Liver (tissue), 3 donors: ENCODE data around the gene MSH5.

Experiments
- FOXA1 ChIP-seq: IDR thresholded peaks from 2 replicates; pipeline ENCODE4 v1.6.1; 2016; ENCODE audit warnings: antibody characterized with exemption
- FOXA2 ChIP-seq: IDR thresholded peaks from 2 replicates; pipeline ENCODE4 v1.6.1; 2016; ENCODE audit warnings: antibody characterized with exemption
- GABPA ChIP-seq, 2 donors: IDR thresholded peaks in 1 of 2; conservative IDR thresholded peaks in 1 of 2; 2 replicates each; pipeline ENCODE4 v1.6.1; 2016; ENCODE audit warnings: antibody characterized with exemption in 2 of 2, mild to moderate bottlenecking in 1 of 2, moderate library complexity in 1 of 2
- JUND ChIP-seq, 2 donors: IDR thresholded peaks; 2 replicates each; pipeline ENCODE4 v1.6.1; 2016; ENCODE audit warnings: antibody characterized with exemption in 2 of 2
- RAD21 ChIP-seq, 2 donors: IDR thresholded peaks; 2 replicates each; pipeline ENCODE4 v1.6.1; 2016; ENCODE audit warnings: antibody characterized with exemption in 2 of 2, mild to moderate bottlenecking in 2 of 2
- SP1 ChIP-seq: IDR thresholded peaks from 2 replicates; pipeline ENCODE4 v1.6.1; 2018; ENCODE audit warnings: antibody characterized with exemption, mild to moderate bottlenecking
- TAF1 ChIP-seq: conservative IDR thresholded peaks from 2 replicates; pipeline ENCODE4 v1.6.1; 2016; ENCODE audit warnings: antibody characterized with exemption, mild to moderate bottlenecking
- YY1 ChIP-seq: IDR thresholded peaks from 2 replicates; pipeline ENCODE4 v1.6.1; 2016; ENCODE audit warnings: antibody characterized with exemption, mild to moderate bottlenecking
- TF ChIP-seq, protein P1 (sequence below): fragments of 150-350 bp; IDR thresholded peaks from 2 replicates; pipeline ENCODE4 v1.5.1; 2017; ENCODE audit warnings: improper control_type of control experiment, low read depth, low read length; ENCODE audit not compliant: missing input control
- TF ChIP-seq, protein P2 (sequence below): IDR thresholded peaks from 2 replicates; pipeline ENCODE4 v1.6.1; 2016; ENCODE audit warnings: antibody characterized with exemption
- TF ChIP-seq, protein P3 (sequence below): IDR thresholded peaks from 2 replicates; pipeline ENCODE4 v1.6.1; 2016; ENCODE audit warnings: antibody characterized with exemption, mild to moderate bottlenecking
- TF ChIP-seq, protein P4 (sequence below): IDR thresholded peaks from 2 replicates; pipeline ENCODE4 v1.6.1; 2016; ENCODE audit warnings: antibody characterized with exemption
- TF ChIP-seq, protein P5 (sequence below): IDR thresholded peaks from 2 replicates; pipeline ENCODE4 v1.6.1; 2016; ENCODE audit warnings: antibody characterized with exemption
- donor health status: healthy.
- donor health status: healthy.

DNA sequence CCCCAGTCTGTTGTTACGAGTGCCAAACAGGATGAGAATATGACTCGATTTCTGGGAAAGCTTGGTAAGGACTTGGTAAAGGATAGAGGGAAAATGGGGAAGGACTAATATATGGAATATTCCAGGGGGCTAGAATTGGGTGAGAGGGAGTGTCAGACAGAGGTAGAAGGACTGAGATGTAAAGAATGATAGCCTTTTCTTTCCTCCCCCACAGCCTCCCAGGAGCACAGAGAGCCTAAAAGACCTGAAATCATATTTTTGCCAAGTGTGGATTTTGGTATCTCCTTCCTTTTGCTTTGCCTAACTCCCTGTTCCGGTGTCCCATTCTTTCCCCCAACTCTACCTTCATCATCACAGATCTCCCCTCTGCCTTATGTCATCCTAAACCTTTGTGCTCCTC, 3.1 kb downstream of the MSH5 start:
- no peak for TF ChIP-seq YY1
- TF ChIP-seq, protein P1, sequence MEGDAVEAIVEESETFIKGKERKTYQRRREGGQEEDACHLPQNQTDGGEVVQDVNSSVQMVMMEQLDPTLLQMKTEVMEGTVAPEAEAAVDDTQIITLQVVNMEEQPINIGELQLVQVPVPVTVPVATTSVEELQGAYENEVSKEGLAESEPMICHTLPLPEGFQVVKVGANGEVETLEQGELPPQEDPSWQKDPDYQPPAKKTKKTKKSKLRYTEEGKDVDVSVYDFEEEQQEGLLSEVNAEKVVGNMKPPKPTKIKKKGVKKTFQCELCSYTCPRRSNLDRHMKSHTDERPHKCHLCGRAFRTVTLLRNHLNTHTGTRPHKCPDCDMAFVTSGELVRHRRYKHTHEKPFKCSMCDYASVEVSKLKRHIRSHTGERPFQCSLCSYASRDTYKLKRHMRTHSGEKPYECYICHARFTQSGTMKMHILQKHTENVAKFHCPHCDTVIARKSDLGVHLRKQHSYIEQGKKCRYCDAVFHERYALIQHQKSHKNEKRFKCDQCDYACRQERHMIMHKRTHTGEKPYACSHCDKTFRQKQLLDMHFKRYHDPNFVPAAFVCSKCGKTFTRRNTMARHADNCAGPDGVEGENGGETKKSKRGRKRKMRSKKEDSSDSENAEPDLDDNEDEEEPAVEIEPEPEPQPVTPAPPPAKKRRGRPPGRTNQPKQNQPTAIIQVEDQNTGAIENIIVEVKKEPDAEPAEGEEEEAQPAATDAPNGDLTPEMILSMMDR = no peak
- no peak for TF ChIP-seq SP1
- TF ChIP-seq, protein P2, sequence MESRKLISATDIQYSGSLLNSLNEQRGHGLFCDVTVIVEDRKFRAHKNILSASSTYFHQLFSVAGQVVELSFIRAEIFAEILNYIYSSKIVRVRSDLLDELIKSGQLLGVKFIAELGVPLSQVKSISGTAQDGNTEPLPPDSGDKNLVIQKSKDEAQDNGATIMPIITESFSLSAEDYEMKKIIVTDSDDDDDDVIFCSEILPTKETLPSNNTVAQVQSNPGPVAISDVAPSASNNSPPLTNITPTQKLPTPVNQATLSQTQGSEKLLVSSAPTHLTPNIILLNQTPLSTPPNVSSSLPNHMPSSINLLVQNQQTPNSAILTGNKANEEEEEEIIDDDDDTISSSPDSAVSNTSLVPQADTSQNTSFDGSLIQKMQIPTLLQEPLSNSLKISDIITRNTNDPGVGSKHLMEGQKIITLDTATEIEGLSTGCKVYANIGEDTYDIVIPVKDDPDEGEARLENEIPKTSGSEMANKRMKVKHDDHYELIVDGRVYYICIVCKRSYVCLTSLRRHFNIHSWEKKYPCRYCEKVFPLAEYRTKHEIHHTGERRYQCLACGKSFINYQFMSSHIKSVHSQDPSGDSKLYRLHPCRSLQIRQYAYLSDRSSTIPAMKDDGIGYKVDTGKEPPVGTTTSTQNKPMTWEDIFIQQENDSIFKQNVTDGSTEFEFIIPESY = no peak
- TF ChIP-seq, protein P3, sequence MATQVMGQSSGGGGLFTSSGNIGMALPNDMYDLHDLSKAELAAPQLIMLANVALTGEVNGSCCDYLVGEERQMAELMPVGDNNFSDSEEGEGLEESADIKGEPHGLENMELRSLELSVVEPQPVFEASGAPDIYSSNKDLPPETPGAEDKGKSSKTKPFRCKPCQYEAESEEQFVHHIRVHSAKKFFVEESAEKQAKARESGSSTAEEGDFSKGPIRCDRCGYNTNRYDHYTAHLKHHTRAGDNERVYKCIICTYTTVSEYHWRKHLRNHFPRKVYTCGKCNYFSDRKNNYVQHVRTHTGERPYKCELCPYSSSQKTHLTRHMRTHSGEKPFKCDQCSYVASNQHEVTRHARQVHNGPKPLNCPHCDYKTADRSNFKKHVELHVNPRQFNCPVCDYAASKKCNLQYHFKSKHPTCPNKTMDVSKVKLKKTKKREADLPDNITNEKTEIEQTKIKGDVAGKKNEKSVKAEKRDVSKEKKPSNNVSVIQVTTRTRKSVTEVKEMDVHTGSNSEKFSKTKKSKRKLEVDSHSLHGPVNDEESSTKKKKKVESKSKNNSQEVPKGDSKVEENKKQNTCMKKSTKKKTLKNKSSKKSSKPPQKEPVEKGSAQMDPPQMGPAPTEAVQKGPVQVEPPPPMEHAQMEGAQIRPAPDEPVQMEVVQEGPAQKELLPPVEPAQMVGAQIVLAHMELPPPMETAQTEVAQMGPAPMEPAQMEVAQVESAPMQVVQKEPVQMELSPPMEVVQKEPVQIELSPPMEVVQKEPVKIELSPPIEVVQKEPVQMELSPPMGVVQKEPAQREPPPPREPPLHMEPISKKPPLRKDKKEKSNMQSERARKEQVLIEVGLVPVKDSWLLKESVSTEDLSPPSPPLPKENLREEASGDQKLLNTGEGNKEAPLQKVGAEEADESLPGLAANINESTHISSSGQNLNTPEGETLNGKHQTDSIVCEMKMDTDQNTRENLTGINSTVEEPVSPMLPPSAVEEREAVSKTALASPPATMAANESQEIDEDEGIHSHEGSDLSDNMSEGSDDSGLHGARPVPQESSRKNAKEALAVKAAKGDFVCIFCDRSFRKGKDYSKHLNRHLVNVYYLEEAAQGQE = no peak
- no peak for TF ChIP-seq JUND (IDR thresholded peaks at IDR 0.05)
- no peak for TF ChIP-seq TAF1
- TF ChIP-seq RAD21 (IDR thresholded peaks at IDR 0.05) = no peak
- TF ChIP-seq, protein P4, sequence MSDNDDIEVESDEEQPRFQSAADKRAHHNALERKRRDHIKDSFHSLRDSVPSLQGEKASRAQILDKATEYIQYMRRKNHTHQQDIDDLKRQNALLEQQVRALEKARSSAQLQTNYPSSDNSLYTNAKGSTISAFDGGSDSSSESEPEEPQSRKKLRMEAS = no peak
- TF ChIP-seq, protein P5, sequence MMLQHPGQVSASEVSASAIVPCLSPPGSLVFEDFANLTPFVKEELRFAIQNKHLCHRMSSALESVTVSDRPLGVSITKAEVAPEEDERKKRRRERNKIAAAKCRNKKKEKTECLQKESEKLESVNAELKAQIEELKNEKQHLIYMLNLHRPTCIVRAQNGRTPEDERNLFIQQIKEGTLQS = no peak
- no peak for TF ChIP-seq FOXA2
- TF ChIP-seq GABPA (IDR thresholded peaks at IDR 0.05 in 1 of 2, conservative IDR thresholded peaks at IDR 0.05 in 1 of 2) = no peak
- TF ChIP-seq FOXA1 = no peak
